DMS153 (cell line): Measurements from ENCODE around the gene KIAA0232.

ENCODE experiments used
- DNase-seq: peaks from one replicate; lab custom pipeline; 2025; lab: John Stamatoyannopoulos, UW

The KIAA0232 gene

DNA sequence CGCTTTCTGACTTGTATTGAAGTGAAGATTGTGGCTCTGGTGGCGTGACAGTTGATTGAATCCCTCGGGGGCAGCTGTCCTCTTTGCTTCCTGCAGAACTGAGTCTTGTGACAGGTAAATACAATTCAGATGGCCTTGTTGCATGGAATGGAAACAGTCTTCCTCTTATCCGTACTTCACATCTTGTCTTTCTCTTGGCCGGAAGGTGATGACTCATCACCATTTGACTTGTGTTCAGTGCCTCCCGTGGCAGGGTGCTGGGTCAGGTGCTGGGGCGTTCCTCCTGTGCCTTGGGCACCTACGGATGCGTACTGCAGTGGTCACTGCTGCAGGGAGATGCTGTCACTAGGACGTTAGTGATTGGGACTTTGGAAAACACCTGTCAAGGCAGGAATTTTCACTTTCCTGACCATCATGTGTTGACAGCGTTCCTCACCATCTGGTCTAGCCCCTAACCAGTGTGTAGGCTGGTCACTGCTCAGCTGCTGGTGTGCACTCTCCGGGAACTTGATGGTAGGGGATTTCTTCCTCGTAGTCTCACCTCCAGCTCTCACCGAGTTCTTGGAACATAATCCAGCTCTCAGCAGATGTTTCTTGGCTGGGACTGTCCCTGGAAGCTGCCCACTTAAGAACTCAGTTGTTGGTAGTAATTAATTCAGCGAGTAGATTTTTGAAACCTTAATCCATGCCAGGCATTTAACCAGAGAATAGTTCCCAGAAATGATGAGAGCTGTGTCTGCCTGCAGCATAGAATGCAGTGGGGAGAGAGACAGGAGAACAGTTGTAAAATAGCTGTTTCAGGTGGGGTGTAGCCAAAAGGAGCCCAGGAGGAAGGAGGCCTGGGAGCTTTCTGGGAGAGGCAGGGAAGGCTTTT is 134.3 kb downstream of the KIAA0232 start:
- no peak for DNase-seq

- DNase-seq = peak; percentile 78
Observed at GRCh38 chr4:6917461-6918271, 135.1 kb downstream of the KIAA0232 start.

DNA sequence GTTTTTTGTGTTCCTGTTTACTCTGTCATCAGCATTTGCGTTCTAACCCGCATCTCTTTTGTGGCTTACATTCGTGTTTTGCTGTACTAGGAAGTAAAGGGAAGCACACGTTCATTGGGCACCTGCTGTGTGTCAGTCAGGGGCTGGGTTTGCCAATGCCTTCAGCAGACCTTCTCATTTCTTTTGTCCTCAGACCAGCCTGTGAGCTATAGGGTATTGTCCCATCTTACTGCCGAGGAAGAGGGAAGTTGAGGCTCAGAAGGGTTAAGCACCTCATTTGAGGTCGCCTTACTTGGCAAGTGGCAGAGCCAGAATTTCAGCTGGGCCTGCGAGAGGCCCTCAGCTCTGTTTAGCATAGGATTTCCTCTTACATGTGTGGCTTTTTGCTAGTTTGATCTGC is 135.8 kb downstream of the KIAA0232 start:
- no peak for DNase-seq

DNA sequence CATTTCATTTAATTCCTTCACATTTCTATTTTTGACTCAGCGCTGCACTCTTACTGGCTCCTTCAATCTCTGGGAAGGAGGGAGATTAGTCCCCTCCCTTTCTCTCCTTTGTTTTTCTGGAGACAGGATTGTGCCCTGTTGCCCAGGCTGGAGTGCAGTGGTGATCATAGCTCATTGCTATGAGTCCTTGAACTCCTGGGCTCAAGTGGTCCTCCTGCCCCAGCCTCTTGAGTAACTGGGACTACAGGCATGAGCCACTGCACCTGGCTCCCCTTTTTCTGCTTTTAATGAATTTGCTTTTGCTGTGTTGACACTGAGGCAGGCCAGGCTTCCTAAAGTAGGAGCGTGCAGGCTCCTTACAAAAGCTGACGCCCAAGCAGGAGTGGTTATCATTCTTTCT is 137.6 kb downstream of the KIAA0232 start:
- no peak for DNase-seq

DNA sequence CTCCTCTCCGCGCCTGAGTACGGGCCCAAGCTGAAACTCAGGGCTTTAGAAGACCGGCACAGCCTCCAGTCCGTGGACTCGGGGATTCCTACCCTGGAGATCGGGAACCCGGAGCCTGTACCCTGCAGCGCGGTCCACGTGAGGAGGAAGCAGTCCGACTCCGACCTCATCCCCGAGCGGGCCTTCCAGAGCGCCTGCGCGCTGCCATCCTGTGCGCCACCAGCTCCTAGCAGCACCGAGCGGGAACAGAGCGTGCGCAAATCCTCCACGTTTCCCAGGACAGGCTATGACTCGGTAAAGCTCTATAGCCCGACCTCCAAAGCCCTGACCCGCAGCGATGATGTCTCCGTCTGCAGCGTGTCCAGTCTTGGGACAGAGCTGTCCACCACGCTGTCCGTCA is 141.0 kb downstream of the KIAA0232 start:
- no peak for DNase-seq

- no peak for DNase-seq
Observed at GRCh38 chr4:6924361-6924779, 141.8 kb downstream of the KIAA0232 start.

DNA sequence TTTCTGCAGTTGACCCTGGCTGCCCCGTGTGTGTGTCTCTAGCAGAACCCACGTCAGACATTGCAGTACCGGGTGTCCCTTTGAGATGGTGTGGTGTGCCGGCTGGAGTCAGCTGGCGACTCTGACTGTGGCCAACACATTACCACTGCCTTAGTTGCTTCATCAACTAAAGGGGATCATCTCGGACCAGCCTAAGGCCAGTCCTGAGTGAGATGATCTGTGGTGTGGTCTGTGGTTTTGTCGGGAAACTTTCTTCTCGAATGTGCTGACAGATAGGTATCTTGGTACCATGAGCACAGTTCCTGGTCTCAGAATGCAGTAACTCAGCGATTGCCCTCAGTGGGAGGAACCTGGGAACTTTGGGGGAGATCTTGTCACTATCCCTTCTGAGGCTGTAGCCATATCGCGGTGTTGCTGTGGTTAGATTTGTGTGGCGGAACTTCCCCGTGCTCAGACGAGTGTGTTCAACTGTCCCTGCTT is 142.9 kb downstream of the KIAA0232 start:
- no peak for DNase-seq

- DNase-seq = no peak
Observed at GRCh38 chr4:6926081-6926480, 143.6 kb downstream of the KIAA0232 start.

DNA sequence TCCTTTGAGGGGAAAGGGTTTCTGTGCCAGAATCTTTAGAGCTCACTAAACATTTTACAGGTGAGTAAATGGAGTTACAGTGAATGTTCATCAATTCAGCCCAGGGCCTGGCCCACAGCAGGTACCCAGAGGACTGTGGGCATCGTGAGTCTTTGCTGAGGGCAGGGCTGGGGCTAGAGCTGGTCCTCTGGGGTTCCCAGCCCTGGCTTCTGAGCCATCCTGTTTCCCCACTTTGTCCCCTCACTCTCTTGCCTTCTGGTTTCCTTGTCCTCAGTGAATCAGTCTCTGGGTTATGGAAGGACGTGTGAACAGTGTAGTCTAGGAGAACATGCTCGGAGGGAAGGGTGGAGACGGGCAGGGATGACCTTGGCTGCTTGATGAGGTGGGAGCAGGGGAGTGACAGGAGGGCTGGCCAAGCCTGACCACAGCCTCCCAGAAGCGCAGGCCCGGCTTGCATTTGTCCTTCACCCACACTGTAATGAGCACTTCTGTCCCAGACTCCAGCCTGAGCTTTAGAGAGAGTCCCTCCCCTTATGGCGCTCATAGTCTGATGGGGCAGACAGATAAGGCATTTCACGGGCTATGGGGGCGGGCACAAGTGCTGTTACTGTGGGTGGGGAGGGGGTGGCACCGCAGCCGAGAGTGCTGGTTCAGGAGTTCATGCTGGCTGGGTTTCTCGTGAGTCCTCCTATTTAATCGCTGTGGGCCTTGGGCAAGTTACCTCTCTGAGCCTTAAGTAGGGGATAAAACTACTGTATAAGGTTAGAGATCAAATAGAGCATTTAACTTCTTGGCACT is 144.4 kb downstream of the KIAA0232 start:
- no peak for DNase-seq

- no peak for DNase-seq
Observed at GRCh38 chr4:6928081-6928480, 145.6 kb downstream of the KIAA0232 start.

DNA sequence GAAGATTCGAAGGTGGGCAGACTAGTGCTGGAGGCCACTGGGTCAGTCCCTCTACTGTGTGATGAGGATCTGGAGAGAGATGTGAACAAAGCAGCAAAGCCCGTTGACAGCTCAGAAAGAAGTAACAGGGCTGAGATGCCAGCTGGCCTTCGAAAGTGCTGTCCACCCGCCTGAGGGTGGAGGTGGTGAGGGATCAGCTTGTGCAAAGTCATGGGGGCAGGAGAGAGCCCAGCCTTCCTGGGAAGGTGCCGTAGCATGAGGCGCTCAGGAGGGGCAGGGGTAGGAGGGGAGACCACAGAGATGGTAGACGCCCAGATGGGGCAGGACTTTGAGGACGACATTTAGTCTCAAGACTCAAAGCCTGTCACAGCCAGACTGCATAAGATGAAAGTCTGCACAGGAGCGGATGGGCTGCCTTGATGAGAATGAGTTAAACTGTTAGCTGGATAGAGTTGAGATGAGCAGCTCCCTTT is 146.8 kb downstream of the KIAA0232 start:
- DNase-seq = no peak

- no peak for DNase-seq
Observed at GRCh38 chr4:6929812-6930464, 147.4 kb downstream of the KIAA0232 start.

DNA sequence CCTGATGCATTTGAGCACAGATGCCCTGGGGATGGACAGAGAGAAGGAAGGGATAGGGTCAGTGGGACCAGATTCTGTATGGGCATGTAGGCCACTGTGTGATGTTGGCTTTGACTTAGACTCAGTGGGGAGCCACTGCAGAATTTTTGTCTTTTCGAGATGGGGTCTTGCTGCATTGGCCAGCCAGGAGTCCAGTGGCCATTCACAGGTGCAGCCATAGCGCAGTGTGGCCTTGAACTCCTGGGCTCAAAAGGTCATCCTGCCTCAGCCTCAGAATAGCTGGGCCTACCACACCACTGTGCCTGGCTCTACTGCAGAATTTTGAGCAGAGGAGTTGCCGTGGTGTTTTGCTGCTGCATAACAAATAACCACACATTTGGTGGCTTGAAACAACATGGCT is 149.9 kb downstream of the KIAA0232 start:
- DNase-seq = no peak

DNA sequence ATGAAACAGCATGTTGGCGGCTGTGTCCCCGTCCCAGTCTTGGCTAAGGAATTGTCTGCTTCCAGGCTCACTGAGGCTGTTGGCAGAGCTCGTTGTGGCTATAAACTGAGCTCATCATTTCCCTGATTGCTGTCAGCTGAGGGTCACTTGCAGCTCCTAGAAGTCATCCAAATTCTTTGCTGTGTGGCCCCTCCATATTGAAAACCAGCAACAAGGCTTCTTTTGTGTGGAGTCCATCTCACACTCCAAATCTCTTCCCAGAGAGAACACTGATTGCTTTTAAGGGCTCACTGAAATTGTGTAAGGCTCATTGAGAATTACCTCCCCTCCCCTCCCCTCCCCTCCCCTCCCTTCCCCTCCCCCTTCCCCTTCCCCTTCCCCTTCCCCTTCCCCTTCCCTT is 150.4 kb downstream of the KIAA0232 start:
- DNase-seq = no peak
